ENCODE results near the gene CDC25A.

CDC25A gene

GRCh38 chr3:48110463-48110862 lies 77.8 kb downstream of the CDC25A start:
- H3K36me3 ChIP-seq (ENCODE audit: control insufficient read depth in 2 of 2, insufficient read depth in 2 of 2, low read length in 2 of 2) = no peaks in the 10 kb centered on the region
- no peaks in the 10 kb centered on the region for H3K27me3 ChIP-seq (ENCODE audit: control insufficient read depth in 1 of 2, insufficient read depth in 2 of 2, low read length in 2 of 2)
- H3K27ac ChIP-seq (ENCODE audit: low read length) = no peak overlapping the region
- no peak overlapping the region for H3K4me3 ChIP-seq (ENCODE audit: low read length in 2 of 2)
- H3K9ac ChIP-seq (ENCODE audit: low read length in 2 of 2) = no peak overlapping the region
- peaks cover 2% of the 10 kb centered on the region for H3K4me1 ChIP-seq (ENCODE audit: control insufficient read depth, insufficient read depth, low read length)
- H3K9me3 ChIP-seq (ENCODE audit: control insufficient read depth in 2 of 2, low read length in 2 of 2) = peaks cover 0 to 7% of the 10 kb centered on the region in 2 donors

- H3K4me3 ChIP-seq (ENCODE audit: low read length in 2 of 2) = no peak overlapping the region
- no peaks in the 10 kb centered on the region for H3K27me3 ChIP-seq (ENCODE audit: control insufficient read depth in 1 of 2, insufficient read depth in 2 of 2, low read length in 2 of 2)
- no peak overlapping the region for H3K27ac ChIP-seq (ENCODE audit: low read length)
- H3K9me3 ChIP-seq (ENCODE audit: control insufficient read depth in 2 of 2, low read length in 2 of 2) = peaks cover 0 to 7% of the 10 kb centered on the region in 2 donors
- H3K36me3 ChIP-seq (ENCODE audit: control insufficient read depth in 2 of 2, insufficient read depth in 2 of 2, low read length in 2 of 2) = no peaks in the 10 kb centered on the region
- no peak overlapping the region for H3K9ac ChIP-seq (ENCODE audit: low read length in 2 of 2)
- H3K4me1 ChIP-seq (ENCODE audit: control insufficient read depth, insufficient read depth, low read length) = no peaks in the 10 kb centered on the region
Measured at GRCh38 chr3:48107227-48107626, 81.0 kb downstream of the CDC25A start.

Data from stomach smooth muscle (tissue), 2 donors.